ENCODE measurements around the gene C2orf15.
A peak's percentile ranks its signal among the peaks of the same experiment; 100 is the strongest.
"Not testable (repeated sequence)": the region's sequence is repeated elsewhere in the genome, so short reads cannot be mapped to it uniquely, and the experiment has no call there.

Gene C2orf15

DNA sequence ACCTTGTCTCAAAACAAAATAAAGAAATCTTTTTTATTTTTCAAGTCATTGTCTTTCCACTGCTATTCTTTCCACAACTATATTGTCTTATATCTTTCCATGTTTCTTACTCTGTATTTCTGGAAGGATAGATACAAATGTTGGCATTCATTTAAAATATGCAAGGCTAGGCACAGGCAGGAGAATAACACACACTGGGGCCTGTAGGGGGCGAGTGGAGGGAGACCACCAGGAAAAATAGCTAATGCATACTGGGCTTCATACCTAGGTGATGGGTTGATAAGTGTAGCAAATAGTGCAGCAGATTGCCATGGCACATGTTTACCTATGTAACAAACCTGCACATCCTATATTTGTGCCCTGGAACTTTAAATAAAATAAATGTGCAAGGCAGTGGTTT lies 49.0 kb downstream of the C2orf15 start:
- ATAC-seq (no peak), DNase-seq (ENCODE audit: low spot score in 2 of 2) (no peak)
- Mint-ChIP-seq H3K36me3 (peaks cover 86% of the 10 kb centered on the region), H3K27ac (no peak overlapping the region), H3K4me3 (no peak overlapping the region), H3K9me3 (no peaks in the 10 kb centered on the region), H3K4me1 (no peaks in the 10 kb centered on the region)

GRCh38 chr2:99192364-99192763 lies 50.9 kb downstream of the C2orf15 start:
- H3K9me3 Mint-ChIP-seq; DNase-seq (ENCODE audit: low spot score in 2 of 2); H3K27ac Mint-ChIP-seq; H3K4me1 Mint-ChIP-seq; ATAC-seq; H3K4me3 Mint-ChIP-seq: not testable (repeated sequence)
- H3K36me3 Mint-ChIP-seq = peaks cover 93% of the 10 kb centered on the region

- no peaks in the 10 kb centered on the region for H3K9me3 Mint-ChIP-seq
- no peak for ATAC-seq
- H3K27ac Mint-ChIP-seq = peak overlapping the region; percentile 37
- DNase-seq (ENCODE audit: low spot score in 2 of 2) = no peak
- no peaks in the 10 kb centered on the region for H3K4me1 Mint-ChIP-seq
- H3K36me3 Mint-ChIP-seq = peaks cover 47% of the 10 kb centered on the region
- H3K4me3 Mint-ChIP-seq = no peak overlapping the region
These were observed 56.8 kb downstream of the C2orf15 start for GRCh38 chr2:99198103-99198841.

DNA sequence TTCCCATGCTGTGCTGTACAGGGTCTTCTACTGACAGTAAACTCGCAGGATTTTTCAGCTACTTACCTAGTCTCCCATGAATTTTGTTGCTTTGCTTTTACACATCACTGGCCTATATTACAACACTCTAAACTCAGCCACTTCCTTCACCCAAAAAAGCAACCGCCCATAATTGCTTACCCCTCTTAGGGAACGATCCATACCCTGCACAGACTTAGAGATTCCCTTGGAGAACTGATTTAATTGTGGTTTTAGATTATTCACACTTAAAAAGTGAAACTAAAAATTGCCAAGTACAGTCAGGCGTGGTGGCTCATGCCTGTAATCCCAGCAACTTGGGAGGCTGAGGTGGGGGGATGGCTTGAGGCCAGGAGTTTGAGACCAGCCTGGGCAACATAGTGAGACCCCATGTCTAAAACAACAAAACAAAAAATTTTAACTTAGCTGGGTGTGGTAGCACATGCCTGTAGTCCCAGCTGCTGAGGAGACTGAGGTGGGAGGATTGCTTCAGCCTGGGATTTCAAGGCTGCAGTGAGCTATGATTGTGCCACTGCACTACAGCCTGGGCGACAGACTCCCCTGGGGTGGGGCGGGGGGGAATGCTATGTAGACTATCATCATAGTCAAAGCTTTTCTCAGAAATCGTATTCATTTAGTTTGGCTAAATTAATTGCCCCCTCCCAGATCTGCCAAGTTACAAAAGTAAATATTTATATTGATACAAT lies 58.7 kb downstream of the C2orf15 start:
- H3K36me3 Mint-ChIP-seq = peaks cover 32% of the 10 kb centered on the region
- H3K27ac Mint-ChIP-seq = no peak overlapping the region
- ATAC-seq = no peak
- peaks cover 2% of the 10 kb centered on the region for H3K9me3 Mint-ChIP-seq
- no peaks in the 10 kb centered on the region for H3K4me1 Mint-ChIP-seq
- DNase-seq (ENCODE audit: low spot score in 2 of 2) = no peak
- H3K4me3 Mint-ChIP-seq = no peak overlapping the region
